NCI-H748 treated with DMSO at 0.1 percent for 48 hours (cell line): ENCODE data around the gene TNNI3.
"Not testable (repeated sequence)": the region's sequence is repeated elsewhere in the genome, so short reads cannot be mapped to it uniquely, and the experiment has no call there.

Source experiments
- DNase-seq: peaks from one replicate; lab custom pipeline; 2025; lab: John Stamatoyannopoulos, UW

The TNNI3 gene

DNA sequence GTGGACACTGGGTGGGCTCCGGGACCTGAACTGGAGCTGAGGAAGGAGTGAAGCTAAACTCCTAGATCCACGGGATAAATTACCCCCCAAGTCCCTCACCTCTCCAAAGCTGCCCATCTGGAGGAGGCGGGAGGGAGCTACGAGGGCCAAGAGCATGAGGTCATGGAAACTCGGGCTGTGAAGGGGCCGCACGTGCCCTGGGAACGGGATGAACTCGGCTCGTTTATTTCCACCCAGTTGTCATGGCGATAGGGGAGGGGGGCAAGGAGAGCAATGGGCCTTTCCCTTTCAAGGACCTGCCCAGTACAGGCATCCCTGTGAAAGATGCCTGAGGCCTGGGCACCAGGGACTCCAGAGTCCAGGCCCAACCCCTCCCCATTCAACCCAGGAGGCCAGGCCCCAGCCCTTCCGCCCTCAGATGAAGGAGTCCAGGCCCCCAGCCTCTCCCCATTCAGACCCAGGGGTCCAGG is 43.9 kb downstream of the TNNI3 start:
- DNase-seq = no peak

DNA sequence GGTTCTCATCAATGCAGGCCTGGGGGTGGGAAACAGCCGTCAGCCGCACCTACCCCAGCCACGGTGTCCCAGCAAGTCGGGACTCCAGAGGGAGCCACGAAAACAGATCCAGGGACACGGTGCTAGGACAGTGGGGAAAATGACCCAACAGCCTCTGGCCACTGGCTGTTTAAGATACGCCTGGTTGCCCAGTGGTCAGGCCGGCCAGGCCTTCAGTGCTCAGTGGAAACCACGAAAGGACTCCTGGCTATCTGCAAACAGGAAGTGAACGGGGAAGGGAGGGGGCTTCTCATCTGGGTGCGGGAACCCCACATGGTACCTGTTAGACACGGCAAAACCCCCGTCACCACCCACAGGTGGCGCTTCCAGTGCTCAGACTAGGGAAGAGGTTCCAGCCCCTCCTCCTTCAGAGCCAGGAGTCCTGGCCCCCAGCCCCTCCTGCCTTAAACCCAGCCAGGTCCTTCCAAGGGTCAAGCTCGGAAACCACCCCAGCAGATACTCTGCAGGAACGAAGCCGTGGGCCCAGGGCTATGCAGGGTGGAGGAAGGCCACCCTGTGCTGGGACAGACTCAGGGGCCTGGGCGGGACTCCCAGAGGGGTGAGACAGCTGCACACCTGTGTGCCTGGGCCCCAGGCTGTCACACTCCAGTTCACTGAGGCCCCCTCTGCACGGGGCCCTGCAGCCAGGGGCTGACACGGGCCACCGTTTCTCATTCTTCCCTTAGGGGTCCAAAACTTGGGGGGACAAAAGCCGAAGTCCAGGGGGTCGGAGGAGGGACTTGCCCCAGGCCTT is 44.6 kb downstream of the TNNI3 start:
- no peak for DNase-seq

DNA sequence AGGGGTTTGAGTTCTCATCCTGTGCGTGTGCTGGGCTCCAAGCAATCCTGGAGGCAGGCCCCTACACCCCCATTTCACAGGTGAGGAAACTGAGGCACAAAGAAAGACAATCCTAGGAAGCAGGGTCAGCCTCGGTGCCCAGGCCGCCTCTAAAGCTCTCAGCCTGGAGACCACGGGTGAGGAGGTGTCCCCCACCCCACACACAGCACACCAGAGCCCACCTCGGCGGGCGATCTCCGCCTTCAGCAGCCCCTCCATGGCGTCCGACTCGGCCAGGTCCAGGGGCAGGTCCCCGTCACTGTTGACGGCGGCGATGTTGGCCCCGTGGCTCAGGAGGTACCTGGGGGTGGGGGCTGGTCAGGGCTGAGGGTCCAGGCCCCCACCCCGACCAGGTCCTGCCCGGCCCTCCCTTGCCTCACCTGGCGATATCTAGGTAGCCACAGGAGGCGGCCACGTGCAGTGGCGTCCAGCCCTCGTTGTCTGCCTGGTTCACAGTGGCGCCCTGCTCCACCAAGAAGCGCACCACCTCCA is 45.2 kb downstream of the TNNI3 start:
- no peak for DNase-seq

DNA sequence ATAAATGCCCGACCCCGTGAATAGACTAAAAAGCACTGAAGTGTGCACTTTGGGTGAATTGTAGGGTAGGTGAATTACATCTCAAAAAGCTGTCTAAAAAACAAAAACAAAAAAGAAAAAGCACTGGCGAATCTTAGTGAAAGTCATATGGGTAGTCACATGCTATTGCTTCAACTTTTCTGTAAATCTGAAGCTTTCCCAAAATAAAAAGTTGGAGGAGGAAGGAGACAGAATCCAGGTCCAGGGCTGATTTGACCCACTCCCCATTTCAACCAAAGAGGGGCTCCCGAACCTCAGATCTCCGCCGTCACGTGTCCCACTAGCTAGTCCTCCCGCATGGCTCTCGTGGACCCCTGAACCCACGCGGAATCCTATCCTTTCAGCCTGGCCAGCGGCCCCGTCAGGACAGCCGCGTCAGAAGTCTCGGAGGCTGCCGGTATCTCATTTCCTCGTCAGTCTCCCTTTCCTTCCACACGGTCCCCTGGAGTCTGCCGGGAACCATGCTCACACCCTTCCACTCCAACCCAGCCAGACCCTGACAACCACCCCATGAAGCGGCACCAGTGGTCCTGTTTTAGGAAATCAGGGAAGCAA is 46.2 kb downstream of the TNNI3 start:
- DNase-seq = no peak

DNA sequence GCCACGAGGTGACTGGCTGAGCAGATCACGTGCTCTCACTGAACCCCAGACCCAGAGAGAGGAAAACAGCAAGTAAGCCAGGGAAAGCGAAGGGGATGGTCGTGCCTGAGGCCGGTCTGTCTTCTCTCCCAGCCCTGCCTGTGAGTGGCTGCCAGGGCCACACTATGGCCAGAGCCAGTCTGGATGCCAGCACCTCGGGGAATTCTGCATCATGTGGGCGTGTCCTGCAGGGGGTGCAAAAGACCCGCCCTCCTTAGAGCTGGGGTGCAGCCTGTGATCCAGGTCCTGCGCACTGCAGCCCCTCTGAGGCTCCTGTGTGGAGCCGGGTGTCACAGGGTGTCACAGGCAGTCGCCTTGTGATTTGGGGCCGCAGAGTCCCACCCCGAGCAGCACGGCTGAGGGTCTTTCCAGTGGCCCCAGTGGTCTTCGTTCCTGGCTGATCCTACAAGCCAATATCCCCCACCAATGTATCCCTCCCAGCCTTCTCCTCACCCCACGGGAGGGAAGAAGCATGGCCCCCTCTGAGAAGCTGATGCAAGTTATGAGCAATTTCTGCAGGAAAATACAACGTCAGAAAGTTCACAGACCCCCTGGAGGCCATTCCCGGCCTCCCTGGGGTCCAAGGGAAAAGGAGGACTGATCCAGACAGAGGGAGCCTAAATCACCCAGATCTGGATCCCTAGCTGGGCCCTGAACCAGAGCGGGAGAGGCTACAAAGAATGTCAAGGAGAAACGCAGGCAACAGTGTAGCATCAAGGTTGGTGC is 47.8 kb downstream of the TNNI3 start:
- no peak for DNase-seq

DNA sequence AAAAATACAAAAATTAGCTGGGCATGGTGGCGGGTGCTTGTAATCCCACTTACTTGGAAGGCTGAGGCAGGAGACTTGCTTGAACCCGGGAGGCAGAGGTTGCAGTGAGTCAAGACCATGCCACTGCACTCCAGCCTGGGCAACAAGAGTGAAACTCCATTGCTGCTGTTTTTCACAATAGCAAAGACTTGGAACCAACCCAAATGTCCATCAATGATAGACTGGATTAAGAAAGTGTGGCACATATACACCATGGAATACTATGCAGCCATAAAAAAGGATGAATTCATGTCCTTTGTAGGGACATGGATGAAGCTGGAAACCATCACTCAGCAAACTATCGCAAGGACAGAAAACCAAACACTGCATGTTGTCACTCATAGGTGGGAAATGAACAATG is 50.3 kb downstream of the TNNI3 start:
- not testable (repeated sequence) for DNase-seq

DNA sequence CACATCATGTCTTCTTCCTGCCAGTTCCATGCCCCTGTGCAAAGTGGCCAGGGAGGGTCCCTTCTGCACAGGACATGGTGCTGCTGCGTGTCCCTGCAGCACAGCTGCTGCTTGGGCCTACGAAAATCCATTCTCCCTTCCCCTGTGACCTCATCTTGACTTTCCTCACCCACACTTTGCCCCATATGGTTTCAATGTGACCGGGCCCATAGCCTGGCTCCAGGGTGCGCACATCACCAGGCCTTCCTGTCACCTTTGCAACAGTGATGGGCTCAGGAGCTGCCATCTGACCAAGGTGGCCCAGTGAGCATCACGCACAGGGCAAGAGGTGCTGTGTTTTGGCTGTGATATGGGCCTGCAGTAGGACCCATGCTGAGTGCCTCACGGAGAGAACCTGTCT is 50.9 kb downstream of the TNNI3 start:
- DNase-seq = no peak

DNA sequence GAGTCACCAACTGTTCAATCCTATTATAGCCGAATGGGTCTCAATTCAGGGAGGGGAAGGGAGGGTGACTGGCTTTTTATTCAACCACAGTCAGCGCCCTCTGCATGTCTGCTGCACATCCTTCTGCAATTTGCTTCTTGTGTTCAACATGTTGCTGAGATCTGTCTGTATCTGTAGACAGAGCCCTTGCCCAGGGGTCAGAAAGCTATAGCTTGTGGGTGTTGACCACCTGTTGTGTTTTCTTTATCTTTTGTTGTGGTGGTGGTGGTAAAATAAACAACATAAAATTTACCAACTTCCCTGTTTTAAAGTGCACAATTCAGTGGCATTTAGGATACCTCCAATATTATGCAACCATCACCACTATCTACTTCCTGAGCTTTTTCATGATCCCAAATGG is 52.3 kb downstream of the TNNI3 start:
- no peak for DNase-seq

DNA sequence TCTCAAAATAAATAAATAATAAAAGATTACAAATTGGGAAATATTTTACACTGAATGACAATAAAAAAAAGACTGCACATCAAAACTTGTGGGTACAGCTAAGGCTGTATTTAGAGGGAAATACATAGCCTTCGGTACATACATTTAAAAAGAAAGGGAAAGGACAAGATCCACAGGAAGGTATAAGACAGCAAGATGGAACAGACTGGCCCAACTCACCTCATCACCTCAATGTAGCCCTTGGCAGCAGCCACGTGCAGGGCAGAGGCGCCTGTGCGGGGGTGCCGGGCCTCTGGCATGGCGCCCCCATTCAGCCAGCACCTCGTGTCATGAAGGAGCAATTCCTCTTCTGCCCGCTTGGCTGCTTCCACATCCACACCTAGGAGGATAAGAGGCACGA is 54.3 kb downstream of the TNNI3 start:
- DNase-seq = no peak
